Measurements from ENCODE around the gene RPS6KB1. TPM values are rescaled to one million over a fixed set of nuclear protein-coding genes. Genes with fewer than 3 reads are reported as not detected.

Gene RPS6KB1
- total and polyA plus RNA-seq, 10 of the 15 experiments (the other 5 are each of a cell fraction or from before 2014, with no cell fraction given) = 6.6 to 33.2 (median 26.0) TPM

DNA sequence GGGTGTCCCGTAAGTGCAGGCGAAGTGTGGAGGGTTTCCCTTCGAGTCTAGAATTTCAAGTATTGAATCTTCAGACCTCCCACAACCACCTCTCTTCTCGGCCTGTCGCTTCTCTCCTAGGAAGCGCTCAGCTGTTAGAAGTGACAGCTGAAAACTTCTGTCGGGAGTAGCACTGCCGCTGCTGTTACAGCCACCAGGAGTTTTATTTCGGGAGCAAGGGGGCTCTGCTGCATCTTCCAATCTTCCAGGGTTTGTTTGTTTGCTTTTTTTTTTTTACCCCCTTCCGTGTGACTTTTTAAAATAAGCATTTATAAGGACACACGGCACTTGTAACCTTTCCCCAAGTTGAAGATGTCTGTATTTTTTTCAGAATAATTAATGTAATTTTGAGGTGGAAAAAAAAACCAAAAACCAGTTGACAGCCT lies 767 bp downstream of the RPS6KB1 start:
- H3K4me1 ChIP-seq (ENCODE audit: control insufficient read depth, insufficient read depth, low read length) = no peaks in the 10 kb centered on the region
- no TSS peak for BruUV-seq (replicated peaks)
- peak overlapping the region; percentile 76 for H3K27ac ChIP-seq (ENCODE audit: control insufficient read depth, insufficient read depth)
- ChIA-PET RAD21 (ENCODE audit: unreplicated experiment) (interaction anchor here (0.6 to 2.7 kb wide), 5 partner anchors 21 to 145 kb away, joined by 3 to 15 read pairs (median 3); no protein-coding TSS in a partner anchor), CTCF (interaction anchor here (0.6 to 1.9 kb wide), 4 partner anchors 21 to 147 kb away, joined by 3 to 8 read pairs (median 6); no protein-coding TSS in a partner anchor), POLR2A (interaction anchor here (0.6 to 1.0 kb wide), 6 partner anchors 21 to 171 kb away, joined by 3 to 7 read pairs (median 3); no protein-coding TSS in a partner anchor), SMC1A (ENCODE audit: uncharacterized antibody, unreplicated experiment) (interaction anchor here (0.7 to 3.8 kb wide), 8 partner anchors 44 to 223 kb away, joined by 3 to 17 read pairs (median 3); no protein-coding TSS in a partner anchor)
- H3K36me3 ChIP-seq (ENCODE audit: control insufficient read depth in 2 of 2, insufficient read depth in 2 of 2, low read length in 1 of 2) = no peaks in the 10 kb centered on the region
- peak overlapping the region; percentile 89 for H3K4me3 ChIP-seq
- peak overlapping the region; percentile 66 for H3K4me2 ChIP-seq (ENCODE audit: control insufficient read depth, insufficient read depth)
- peaks cover 62% of the 10 kb centered on the region for H3K79me2 ChIP-seq (ENCODE audit: control insufficient read depth, insufficient read depth, low read length)
- intact Hi-C loops (cut with micrococcal nuclease; ENCODE audit: unreplicated experiment) = no loop called here
- 2% methylated on average over 11 of the region's 11 CpGs for WGBS (ENCODE audit: insufficient coverage, insufficient replicate concordance, low lambda C conversion rate, missing lambda C conversion rate)
- H3K9me3 ChIP-seq (replicated peaks; ENCODE audit: control insufficient read depth, insufficient read depth, low read length) = no peaks in the 10 kb centered on the region
- TF ChIP-seq NR2F1 (conservative IDR thresholded peaks at IDR 0.05) (no peak), BACH1 (IDR thresholded peaks at IDR 0.05; ENCODE audit: borderline replicate concordance) (0 out of 2 replicates have a peak, but pooled peaks have one; percentile 3)
- H4K20me1 ChIP-seq (ENCODE audit: control insufficient read depth, insufficient read depth) = no peaks in the 10 kb centered on the region
- H2AFZ ChIP-seq (ENCODE audit: control insufficient read depth, low read depth, low read length) = peak overlapping the region; percentile 79
- H3K27me3 ChIP-seq (replicated peaks in 1 of 2; ENCODE audit: control insufficient read depth in 2 of 2, insufficient read depth in 2 of 2, low read length in 1 of 2) = no peaks in the 10 kb centered on the region
- DNase-seq (ENCODE audit: low read depth, low spot score) = no peak
- H3K9ac ChIP-seq (ENCODE audit: control insufficient read depth, insufficient read depth, low read length) = peak overlapping the region; percentile 84
- no peak for FAIRE-seq
- ATAC-seq = peak; percentile 35
- in situ Hi-C loops (cut with MboI) = no loop called here

- H3K79me2 ChIP-seq (ENCODE audit: control insufficient read depth, insufficient read depth, low read length) = peaks cover 71% of the 10 kb centered on the region
- WGBS (ENCODE audit: insufficient coverage, insufficient replicate concordance, low lambda C conversion rate, missing lambda C conversion rate) = 75% methylated on average over 4 of the region's 4 CpGs
- ChIA-PET RAD21 (ENCODE audit: unreplicated experiment) (interaction anchor here (0.6 kb wide), 1 partner anchor 65 kb away, joined by 5 read pairs; no protein-coding TSS in a partner anchor), SMC1A (ENCODE audit: uncharacterized antibody, unreplicated experiment) (no interaction called here), POLR2A (interaction anchor here (0.7 kb wide), 1 partner anchor 731 kb away, joined by 3 read pairs; no protein-coding TSS in a partner anchor), CTCF (interaction anchor here (0.6 to 1.1 kb wide), 3 partner anchors 137 to 150 kb away, joined by 3 read pairs; no protein-coding TSS in a partner anchor)
- ATAC-seq = no peak
- H3K4me3 ChIP-seq = no peak overlapping the region
- intact Hi-C loops (cut with micrococcal nuclease; ENCODE audit: unreplicated experiment) = no loop called here
- no peaks in the 10 kb centered on the region for H3K9me3 ChIP-seq (replicated peaks; ENCODE audit: control insufficient read depth, insufficient read depth, low read length)
- TF ChIP-seq ETV6 (conservative IDR thresholded peaks at IDR 0.05 in 1 of 2, IDR thresholded peaks at IDR 0.05 in 1 of 2; ENCODE audit: borderline replicate concordance in 1 of 2, low read depth in 1 of 2) (0 out of 4 replicates have a peak, but pooled peaks of 1 of the 2 experiments have one; percentile 67), PRDM15 (CRISPR knock-in tag; IDR thresholded peaks at IDR 0.05) (no peak), NFXL1 (IDR thresholded peaks at IDR 0.05; ENCODE audit: borderline replicate concordance) (peak; percentile 21; the same call in 1 of the 2 replicates)
- no peak overlapping the region for H3K27ac ChIP-seq (ENCODE audit: control insufficient read depth, insufficient read depth)
- H3K4me2 ChIP-seq (ENCODE audit: control insufficient read depth, insufficient read depth) = peak overlapping the region; percentile 44; the same call in 1 of the 2 replicates
- no peak overlapping the region for H2AFZ ChIP-seq (ENCODE audit: control insufficient read depth, low read depth, low read length)
- H3K36me3 ChIP-seq (ENCODE audit: control insufficient read depth in 2 of 2, insufficient read depth in 2 of 2, low read length in 1 of 2) = no peaks in the 10 kb centered on the region
- H3K27me3 ChIP-seq (replicated peaks in 1 of 2; ENCODE audit: control insufficient read depth in 2 of 2, insufficient read depth in 2 of 2, low read length in 1 of 2) = no peaks in the 10 kb centered on the region
- BruUV-seq (replicated peaks) = TSS peak; percentile 24
- H4K20me1 ChIP-seq (ENCODE audit: control insufficient read depth, insufficient read depth) = no peaks in the 10 kb centered on the region
- no peak for DNase-seq (ENCODE audit: low read depth, low spot score)
- in situ Hi-C loops (cut with MboI) = no loop called here
- FAIRE-seq = no peak
- H3K9ac ChIP-seq (ENCODE audit: control insufficient read depth, insufficient read depth, low read length) = no peak overlapping the region
- no peaks in the 10 kb centered on the region for H3K4me1 ChIP-seq (ENCODE audit: control insufficient read depth, insufficient read depth, low read length)
These were observed 4.2 kb downstream of the RPS6KB1 start for GRCh38 chr17:59897090-59897489.

All from GM12878 (cell line).